ENCODE measurements around the gene ATRN.
"Not testable (repeated sequence)": the region's sequence is repeated elsewhere in the genome, so short reads cannot be mapped to it uniquely, and the experiment has no call there.

The ATRN gene

GRCh38 chr20:3471397-3472021 lies 691 bp downstream of the ATRN start:
- no peak for DNase-seq

- DNase-seq: no peak
These were observed 1.3 kb downstream of the ATRN start for GRCh38 chr20:3472105-3472504.

GRCh38 chr20:3473324-3473723 lies 2.5 kb downstream of the ATRN start:
- no peak for DNase-seq

GRCh38 chr20:3473944-3474343 lies 3.1 kb downstream of the ATRN start:
- no peak for DNase-seq

- DNase-seq: not testable (repeated sequence)
These were observed 6.4 kb downstream of the ATRN start for GRCh38 chr20:3477003-3477860.

- DNase-seq: no peak
These were observed 7.2 kb downstream of the ATRN start for GRCh38 chr20:3477861-3478544.

GRCh38 chr20:3479025-3479424 lies 8.2 kb downstream of the ATRN start:
- DNase-seq: no peak

- no peak for DNase-seq
These were observed 9.2 kb downstream of the ATRN start for GRCh38 chr20:3479759-3480615.

- DNase-seq: no peak
These were observed 12.5 kb downstream of the ATRN start for GRCh38 chr20:3483309-3483708.

GRCh38 chr20:3483784-3484183 lies 13.0 kb downstream of the ATRN start:
- DNase-seq: no peak

GRCh38 chr20:3485913-3486312 lies 15.1 kb downstream of the ATRN start:
- no peak for DNase-seq

GRCh38 chr20:3486850-3487249 lies 16.0 kb downstream of the ATRN start:
- DNase-seq: no peak

- DNase-seq: no peak
These were observed 21.9 kb downstream of the ATRN start for GRCh38 chr20:3492669-3493068.

GRCh38 chr20:3494218-3494617 lies 23.4 kb downstream of the ATRN start:
- DNase-seq: no peak

GRCh38 chr20:3502878-3503277 lies 32.1 kb downstream of the ATRN start:
- no peak for DNase-seq

GRCh38 chr20:3505148-3505547 lies 34.3 kb downstream of the ATRN start:
- DNase-seq: no peak

GRCh38 chr20:3509064-3509463 lies 38.2 kb downstream of the ATRN start:
- no peak for DNase-seq

GRCh38 chr20:3510110-3510509 lies 39.3 kb downstream of the ATRN start:
- no peak for DNase-seq

- not testable (repeated sequence) for DNase-seq
These were observed 41.4 kb downstream of the ATRN start for GRCh38 chr20:3512239-3512638.

GRCh38 chr20:3514012-3514642 lies 43.3 kb downstream of the ATRN start:
- no peak for DNase-seq

- DNase-seq: no peak
These were observed 44.8 kb downstream of the ATRN start for GRCh38 chr20:3515379-3516170.

Data from T1000 (cell line).